Stimulated activated naive CD4-positive, alpha-beta T cell (primary cell): ENCODE data around the gene TASP1.
A peak's percentile ranks its signal among the peaks of the same experiment; 100 is the strongest.
"Not testable (repeated sequence)": the region's sequence is repeated elsewhere in the genome, so short reads cannot be mapped to it uniquely, and the experiment has no call there.

Experiments used
- DNase-seq, 6 experiments: peaks; one replicate each; lab custom pipeline; 2025; lab: John Stamatoyannopoulos, UW

Gene TASP1

GRCh38 chr20:13638496-13639149, at the start of gene TASP1:
Gene TASP1 (minus strand): TSS chr20:13638932. CDS start chr20:13630078, 8,854 bp downstream.
- peak; percentile 94 to 98 (median 96) for DNase-seq

DNA sequence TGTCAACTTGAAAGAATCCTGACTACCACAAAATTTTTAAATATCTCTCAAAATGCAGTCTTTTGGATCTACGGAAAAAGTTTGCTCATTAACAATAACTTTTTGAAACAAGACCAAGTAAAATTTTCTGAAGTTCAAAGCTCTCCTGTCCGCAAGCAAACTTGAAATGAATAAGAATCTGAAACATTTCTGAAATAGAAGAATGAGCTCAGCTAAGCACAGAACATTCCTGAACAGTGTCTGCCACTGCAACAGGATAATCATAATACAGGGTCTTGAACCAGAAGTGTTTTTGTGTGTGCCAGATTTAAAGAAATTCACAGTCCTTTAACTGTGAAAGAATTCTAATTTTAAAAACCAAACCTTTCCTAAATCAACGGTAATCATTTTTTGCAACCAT, 49.1 kb upstream of the TASP1 start:
- DNase-seq: no peak

- DNase-seq: no peak
Measured at GRCh38 chr20:13685623-13686022, 46.9 kb upstream of the TASP1 start.

DNA sequence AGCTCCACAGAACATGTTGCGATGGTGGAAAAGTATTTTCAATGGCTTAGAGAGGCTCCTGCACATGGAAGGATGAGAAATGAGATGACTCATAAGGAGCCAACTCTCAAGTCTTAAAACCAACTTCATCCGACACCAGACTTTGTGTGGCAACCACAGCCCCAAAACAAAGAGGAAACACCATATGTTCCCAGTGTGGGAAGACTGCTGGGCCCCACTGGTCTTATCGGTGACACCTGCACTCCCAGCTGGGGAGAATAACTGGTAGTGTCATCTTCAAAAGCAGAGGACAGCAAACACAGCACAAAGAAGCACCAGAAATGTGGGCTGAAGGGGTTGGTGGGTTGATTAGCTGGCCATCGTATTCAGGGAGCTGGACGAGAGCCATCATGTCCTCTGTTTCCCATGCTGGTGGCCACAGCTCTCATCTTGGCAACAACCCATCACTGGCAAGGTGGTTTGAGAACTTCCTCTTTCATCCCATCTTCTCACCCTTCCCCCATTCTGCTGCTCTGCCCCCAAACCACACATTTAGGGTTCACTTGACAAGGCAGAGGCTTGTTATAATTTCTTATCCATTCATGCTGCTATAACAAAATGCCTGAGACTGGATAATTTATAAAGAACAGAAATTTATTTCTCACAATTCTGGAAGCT, 46.0 kb upstream of the TASP1 start:
- DNase-seq: no peak

GRCh38 chr20:13683833-13684232, 45.1 kb upstream of the TASP1 start:
- no peak for DNase-seq

DNA sequence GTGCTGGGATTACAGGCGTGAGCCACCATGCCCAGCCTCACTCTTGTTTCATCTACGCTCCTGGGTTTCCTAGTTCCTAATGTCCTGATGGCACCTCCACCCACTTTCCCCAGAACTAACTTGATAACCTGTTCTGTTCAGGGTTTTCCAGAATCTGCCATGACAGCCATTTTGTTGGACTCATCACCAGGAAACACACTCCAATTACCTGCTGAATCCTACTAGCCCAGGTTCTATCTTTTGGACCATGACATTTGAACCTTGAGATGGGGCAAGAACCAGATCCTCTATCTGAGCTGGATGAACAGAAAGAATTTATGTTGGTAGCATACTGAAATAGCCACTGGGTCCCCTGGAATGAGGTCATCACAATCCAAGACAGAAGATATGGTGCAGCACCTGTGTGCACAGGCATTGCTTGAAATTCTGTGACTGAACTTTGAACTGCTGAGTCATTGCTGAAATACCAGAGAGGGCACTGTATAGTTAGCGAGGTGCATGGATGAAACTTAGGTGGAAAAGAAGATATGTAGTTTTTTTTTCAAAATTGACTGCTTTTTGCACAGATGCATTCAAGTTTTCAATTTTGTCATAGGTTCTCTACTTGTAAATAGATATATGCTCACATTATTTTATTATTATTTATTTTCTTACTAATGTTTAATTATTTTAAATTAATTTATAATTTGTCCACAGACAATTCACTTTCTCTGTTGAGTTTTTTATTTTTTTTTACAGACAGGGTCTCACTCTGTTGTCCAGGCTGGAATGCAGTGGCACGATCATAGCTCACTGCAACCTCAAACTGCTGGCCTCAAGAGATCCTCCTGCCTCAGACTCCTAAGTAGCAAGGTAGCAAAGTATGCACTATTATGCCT, 42.8 kb upstream of the TASP1 start:
- no peak for DNase-seq

GRCh38 chr20:13678944-13679343, 40.2 kb upstream of the TASP1 start:
- no peak for DNase-seq

DNA sequence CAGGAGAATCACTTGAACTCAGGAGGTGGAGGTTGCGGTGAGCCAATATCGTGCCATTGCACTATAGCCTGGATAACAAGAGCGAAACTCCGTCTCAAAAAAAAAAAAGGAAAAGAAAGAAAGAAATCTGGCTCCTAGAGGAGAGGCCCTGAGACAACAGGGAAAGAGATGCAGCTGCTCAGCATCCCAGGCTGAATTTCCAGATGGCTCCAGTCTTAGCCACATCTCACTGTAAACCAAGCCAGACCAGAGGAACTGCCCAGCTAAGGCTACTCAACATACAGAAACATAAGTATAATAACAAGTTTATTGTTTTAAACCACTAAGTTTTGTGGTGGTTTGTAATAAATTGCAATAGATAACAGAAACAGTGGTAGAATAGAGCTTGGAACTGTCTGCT, 38.5 kb upstream of the TASP1 start:
- no peak for DNase-seq

DNA sequence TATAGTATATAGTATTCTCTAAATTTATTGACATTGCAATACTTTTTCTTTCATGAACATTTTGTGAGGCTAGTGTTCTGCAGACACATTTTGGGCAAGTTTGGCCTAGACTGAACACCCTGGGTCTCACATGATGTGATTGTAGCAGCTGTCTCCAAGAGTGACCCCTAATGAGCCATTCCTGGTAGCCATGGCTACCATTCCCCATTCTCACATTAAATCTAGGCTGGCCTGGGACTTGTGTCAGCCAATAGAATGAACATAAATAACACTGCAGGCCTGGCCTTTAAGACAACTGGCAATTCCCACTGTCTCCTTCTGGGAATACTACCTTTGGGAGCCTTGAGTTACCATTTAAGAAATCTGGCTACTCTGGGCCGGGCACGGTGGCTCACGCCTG, 38.0 kb upstream of the TASP1 start:
- DNase-seq: no peak

- DNase-seq: no peak
Measured at GRCh38 chr20:13672690-13673089, 34.0 kb upstream of the TASP1 start.

DNA sequence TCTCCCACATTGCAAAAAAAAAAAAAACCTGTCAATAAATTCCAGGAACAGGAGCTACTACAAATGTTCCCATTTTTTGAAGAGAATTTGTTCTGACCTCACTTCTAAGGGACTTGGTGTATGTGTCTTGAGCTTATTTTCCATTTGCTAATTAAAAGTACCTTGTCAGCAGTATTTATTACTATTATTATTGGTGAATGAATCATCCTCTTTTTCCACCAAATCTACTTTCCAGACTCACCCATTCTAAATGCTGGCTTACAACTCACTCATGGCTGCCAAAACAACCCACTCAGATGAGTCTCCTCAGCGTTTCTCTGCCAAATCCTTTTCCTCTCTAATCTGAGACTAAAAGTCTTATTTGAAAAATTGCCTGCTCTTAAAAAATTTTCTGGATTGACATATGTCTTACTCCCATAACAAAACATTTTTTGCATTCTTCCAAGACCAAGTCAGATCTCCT, 33.2 kb upstream of the TASP1 start:
- DNase-seq: no peak

DNA sequence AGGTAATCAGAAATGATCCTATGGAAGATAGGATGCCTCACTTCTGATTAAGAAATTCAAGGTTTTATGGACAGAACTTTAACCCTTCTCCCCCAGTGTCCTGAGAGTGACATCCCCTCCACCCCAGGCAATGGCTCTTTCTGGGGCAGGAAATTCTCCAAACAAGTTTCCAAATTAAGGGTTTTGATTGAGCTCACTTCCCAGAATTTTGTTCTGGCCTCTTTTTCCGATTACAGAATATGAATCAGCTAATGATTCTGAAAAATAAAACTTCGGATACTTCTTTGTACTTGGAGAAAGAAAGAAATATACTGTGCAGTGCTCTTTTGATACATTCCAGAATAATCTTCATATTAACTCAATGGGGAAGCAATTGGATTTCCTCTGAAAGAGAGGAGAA, 32.8 kb upstream of the TASP1 start:
- no peak for DNase-seq

- DNase-seq: no peak
Measured at GRCh38 chr20:13670160-13670559, 31.4 kb upstream of the TASP1 start.

DNA sequence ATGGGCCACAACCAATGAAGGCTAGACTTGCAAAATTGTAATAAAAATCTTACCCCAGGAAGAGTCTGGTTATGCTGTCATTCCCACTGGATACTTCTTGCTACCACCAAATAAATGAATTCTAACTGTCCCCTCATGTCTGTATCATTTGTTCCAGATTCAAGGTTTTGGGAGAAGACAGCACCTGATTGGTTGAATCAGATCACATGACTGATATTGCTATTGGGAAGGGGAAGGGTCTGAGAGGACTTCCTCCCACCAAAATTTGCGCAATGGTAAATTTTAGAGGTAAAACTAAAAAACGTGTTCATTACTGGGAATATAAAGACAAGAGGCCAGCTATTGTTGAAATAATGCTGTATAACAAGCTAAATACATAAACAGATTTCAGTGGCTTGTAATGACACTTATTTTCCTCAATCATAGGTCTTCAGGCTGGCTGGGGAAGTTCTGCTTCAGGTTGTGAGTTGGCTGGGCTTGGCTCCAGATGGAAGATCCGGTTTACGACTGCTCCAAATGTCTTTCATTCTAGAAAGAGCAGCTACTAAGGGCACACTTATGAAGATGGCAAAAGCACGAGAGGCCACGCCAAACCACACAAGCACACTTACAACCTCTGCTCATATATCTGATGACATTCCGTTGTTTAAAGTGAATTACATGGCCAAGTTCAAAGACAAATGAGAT, 27.1 kb upstream of the TASP1 start:
- DNase-seq: no peak

GRCh38 chr20:13661070-13661685, 22.4 kb upstream of the TASP1 start:
- DNase-seq: no peak

DNA sequence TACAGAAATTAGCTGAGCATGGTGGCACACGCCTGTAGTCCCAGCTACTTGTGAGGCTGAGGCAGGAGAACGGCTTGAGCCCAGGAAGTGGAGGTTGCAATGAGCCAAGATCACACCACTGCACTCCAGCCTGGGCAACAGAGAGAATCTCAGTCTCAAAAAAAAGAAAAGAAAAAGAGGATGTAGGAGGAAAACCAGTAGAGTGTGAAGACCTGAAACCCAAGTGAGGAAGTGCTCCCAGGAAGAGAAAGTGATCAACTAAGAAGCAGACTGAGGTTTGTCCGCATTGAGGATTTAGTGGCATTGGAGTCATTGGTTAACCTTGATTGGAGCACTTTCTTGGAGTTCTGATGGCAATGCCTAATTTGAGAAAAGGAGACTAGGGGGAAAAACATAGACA, 20.6 kb upstream of the TASP1 start:
- no peak for DNase-seq

DNA sequence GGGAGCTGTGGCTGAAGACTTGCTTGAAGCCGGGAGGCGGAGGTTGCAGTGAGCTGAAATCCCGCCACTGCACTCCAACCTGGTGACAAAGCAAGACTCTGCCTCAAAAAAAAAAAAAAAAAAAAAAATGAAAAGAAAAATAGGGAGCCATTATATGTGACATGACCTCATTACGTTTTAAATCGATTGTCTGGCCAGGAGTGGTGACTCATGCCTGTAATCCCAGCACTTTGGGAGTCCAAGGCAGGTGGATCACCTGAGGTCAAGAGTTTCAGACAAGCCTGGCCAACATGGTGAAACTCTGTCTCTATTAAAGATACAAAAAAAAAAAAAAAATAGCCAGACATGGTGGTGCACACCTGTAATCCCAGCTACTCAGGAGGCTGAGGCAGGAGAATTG, 19.3 kb upstream of the TASP1 start:
- DNase-seq: not testable (repeated sequence)

- no peak for DNase-seq
Measured at GRCh38 chr20:13656721-13657368, 18.1 kb upstream of the TASP1 start.

- DNase-seq: no peak
Measured at GRCh38 chr20:13654463-13655023, 15.8 kb upstream of the TASP1 start.

GRCh38 chr20:13650474-13650873, 11.7 kb upstream of the TASP1 start:
- DNase-seq: no peak
